HG03108 (cell line): ENCODE results near the gene DSP.

ENCODE experiments used
- ATAC-seq: cut with Tn5 transposase; IDR thresholded peaks from one replicate; pipeline ENCODE4 v1.9.1; 2021; ENCODE audit warnings: moderate library complexity; ENCODE audit not compliant: unreplicated experiment

The DSP gene

GRCh38 chr6:7534192-7534591 lies 7.3 kb upstream of the DSP start:
- no peak for ATAC-seq

- ATAC-seq, result no peak
These were observed 6.0 kb upstream of the DSP start for GRCh38 chr6:7535498-7535897.

- no peak for ATAC-seq
These were observed 3.8 kb upstream of the DSP start for GRCh38 chr6:7537565-7538174.

GRCh38 chr6:7538484-7538883 lies 3.0 kb upstream of the DSP start:
- no peak for ATAC-seq

- ATAC-seq, result no peak
These were observed 876 bp upstream of the DSP start for GRCh38 chr6:7540595-7540994.

GRCh38 chr6:7542065-7542873 lies 798 bp downstream of the DSP start:
- no peak for ATAC-seq

- no peak for ATAC-seq
These were observed 1.6 kb downstream of the DSP start for GRCh38 chr6:7542874-7543624.

- ATAC-seq, result no peak
These were observed 2.4 kb downstream of the DSP start for GRCh38 chr6:7543789-7544424.

GRCh38 chr6:7544597-7544996 lies 3.1 kb downstream of the DSP start:
- ATAC-seq, result no peak

- no peak for ATAC-seq
These were observed 4.0 kb downstream of the DSP start for GRCh38 chr6:7545316-7546019.

GRCh38 chr6:7546020-7546369 lies 4.5 kb downstream of the DSP start:
- ATAC-seq, result no peak

GRCh38 chr6:7546383-7546782 lies 4.9 kb downstream of the DSP start:
- ATAC-seq, result no peak

- no peak for ATAC-seq
These were observed 5.4 kb downstream of the DSP start for GRCh38 chr6:7546896-7547295.

GRCh38 chr6:7547315-7547714 lies 5.8 kb downstream of the DSP start:
- no peak for ATAC-seq

- ATAC-seq, result no peak
These were observed 8.9 kb downstream of the DSP start for GRCh38 chr6:7550433-7550801.

- ATAC-seq, result no peak
These were observed 13.2 kb downstream of the DSP start for GRCh38 chr6:7554533-7555275.

GRCh38 chr6:7555671-7556070 lies 14.2 kb downstream of the DSP start:
- ATAC-seq, result no peak

GRCh38 chr6:7556394-7557106 lies 15.1 kb downstream of the DSP start:
- no peak for ATAC-seq

- ATAC-seq, result no peak
These were observed 16.2 kb downstream of the DSP start for GRCh38 chr6:7557652-7558051.

GRCh38 chr6:7558781-7559180 lies 17.3 kb downstream of the DSP start:
- no peak for ATAC-seq
